GM12872 (cell line): ENCODE data around the gene RING1.

Experiments
- CTCF ChIP-seq: IDR thresholded peaks from 3 replicates; pipeline ENCODE4 v1.5.1; 2011; ENCODE audit warnings: low read depth, mild to moderate bottlenecking, low read length, moderate library complexity; ENCODE audit not compliant: insufficient read depth

The RING1 gene

GRCh38 chr6:33165581-33166258, 42.6 kb upstream of the RING1 start:
- TF ChIP-seq CTCF = no peak

GRCh38 chr6:33166363-33166762, 41.9 kb upstream of the RING1 start:
- TF ChIP-seq CTCF = no peak

- TF ChIP-seq CTCF = no peak
Measured at GRCh38 chr6:33166811-33167210, 41.5 kb upstream of the RING1 start.

- no peak for TF ChIP-seq CTCF
Measured at GRCh38 chr6:33167374-33168283, 40.7 kb upstream of the RING1 start.

GRCh38 chr6:33168284-33168601, 40.1 kb upstream of the RING1 start:
- TF ChIP-seq CTCF = no peak

- no peak for TF ChIP-seq CTCF
Measured at GRCh38 chr6:33168639-33169038, 39.7 kb upstream of the RING1 start.

GRCh38 chr6:33169291-33170175, 38.8 kb upstream of the RING1 start:
- no peak for TF ChIP-seq CTCF
